Glutamatergic neuron (in vitro differentiated cells): ENCODE results near the gene SETD2. TPM values are rescaled to one million over a fixed set of nuclear protein-coding genes. Genes with fewer than 3 reads are reported as not detected.
"Not testable (repeated sequence)": the region's sequence is repeated elsewhere in the genome, so short reads cannot be mapped to it uniquely, and the experiment has no call there.

Experiments used
- DNase-seq: peaks from one replicate; pipeline ENCODE4 v3.0.0; 2022
- H3K27ac Mint-ChIP-seq: one replicate; pipeline ENCODE4 v1.8.0; 2020; ENCODE audit warnings: mild to moderate bottlenecking, mixed read lengths, inconsistent platforms; ENCODE audit not compliant: unreplicated experiment
- H3K27me3 Mint-ChIP-seq: one replicate; pipeline ENCODE4 v1.8.0; 2020; ENCODE audit warnings: mild to moderate bottlenecking, moderate library complexity, mixed read lengths, inconsistent platforms; ENCODE audit not compliant: unreplicated experiment
- H3K36me3 Mint-ChIP-seq: one replicate; pipeline ENCODE4 v1.8.0; 2020; ENCODE audit warnings: mild to moderate bottlenecking, mixed read lengths, inconsistent platforms; ENCODE audit not compliant: unreplicated experiment
- H3K4me1 Mint-ChIP-seq: one replicate; pipeline ENCODE4 v1.8.0; 2020; ENCODE audit warnings: mild to moderate bottlenecking, low read depth, mixed read lengths, inconsistent platforms; ENCODE audit not compliant: unreplicated experiment
- H3K4me3 Mint-ChIP-seq: one replicate; pipeline ENCODE4 v1.8.0; 2020; ENCODE audit warnings: mild to moderate bottlenecking, mixed read lengths, inconsistent platforms; ENCODE audit not compliant: unreplicated experiment
- H3K9me3 Mint-ChIP-seq: one replicate; pipeline ENCODE4 v1.8.0; 2020; ENCODE audit warnings: mild to moderate bottlenecking, moderate library complexity, mixed read lengths, inconsistent platforms; ENCODE audit not compliant: unreplicated experiment
- CTCF ChIP-seq: fragments of 200-600 bp; sonication (generic); IDR thresholded peaks from one replicate; pipeline ENCODE4 v1.5.0; 2021; ENCODE audit not compliant: partially characterized antibody, unreplicated experiment
- total RNA-seq: library from RNA; stranded (reverse); fragmentation: NEBNext Ultra II Directional; extraction: Animal tissue kit (Norgen Biotek cat#: 25700); gene quantifications from one replicate; pipeline ENCODE4 v1.2.1, GENCODE V29; 2021; ENCODE audit not compliant: unreplicated experiment

The SETD2 gene
- total RNA-seq, 1 donor from 2014 or later: 59.1 TPM

- H3K27ac Mint-ChIP-seq: no peak overlapping the region
- H3K27me3 Mint-ChIP-seq: peaks cover 6% of the 10 kb centered on the region
- no peak for DNase-seq
- TF ChIP-seq CTCF: no peak
- no peaks in the 10 kb centered on the region for H3K36me3 Mint-ChIP-seq
- H3K9me3 Mint-ChIP-seq: no peaks in the 10 kb centered on the region
- H3K4me3 Mint-ChIP-seq: no peak overlapping the region
- H3K4me1 Mint-ChIP-seq: peaks cover 15% of the 10 kb centered on the region
These were observed 90.2 kb downstream of the SETD2 start for GRCh38 chr3:47073685-47074084.

DNA sequence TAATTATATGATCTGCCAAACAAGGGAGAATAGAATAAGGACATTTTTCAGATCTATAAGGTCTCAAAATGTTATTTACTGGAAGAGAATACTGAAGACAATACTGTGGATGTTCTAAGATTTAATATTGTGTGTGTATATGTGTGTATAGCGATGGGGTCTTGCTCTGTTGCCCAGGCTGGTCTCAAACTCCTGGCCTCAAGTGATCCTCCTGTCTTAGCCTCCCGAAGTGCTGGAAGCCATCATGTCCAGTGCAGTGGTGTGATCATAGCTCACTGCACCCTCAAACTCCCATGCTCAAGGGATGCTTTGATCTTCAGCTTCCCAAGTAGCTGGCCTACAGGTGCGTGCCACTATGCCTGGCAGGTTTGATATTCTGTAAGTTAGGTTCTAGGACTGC lies 93.1 kb downstream of the SETD2 start:
- no peak overlapping the region for H3K27ac Mint-ChIP-seq
- no peaks in the 10 kb centered on the region for H3K36me3 Mint-ChIP-seq
- H3K9me3 Mint-ChIP-seq: no peaks in the 10 kb centered on the region
- H3K4me3 Mint-ChIP-seq: no peak overlapping the region
- H3K27me3 Mint-ChIP-seq: peaks cover 4% of the 10 kb centered on the region
- DNase-seq: no peak
- peaks cover 15% of the 10 kb centered on the region for H3K4me1 Mint-ChIP-seq
- no peak for TF ChIP-seq CTCF

- H3K27me3 Mint-ChIP-seq, H3K27ac Mint-ChIP-seq, H3K36me3 Mint-ChIP-seq, DNase-seq, H3K9me3 Mint-ChIP-seq, H3K4me3 Mint-ChIP-seq: not testable (repeated sequence)
- H3K4me1 Mint-ChIP-seq: peaks cover 15% of the 10 kb centered on the region
These were observed 97.7 kb downstream of the SETD2 start for GRCh38 chr3:47066259-47066658.

DNA sequence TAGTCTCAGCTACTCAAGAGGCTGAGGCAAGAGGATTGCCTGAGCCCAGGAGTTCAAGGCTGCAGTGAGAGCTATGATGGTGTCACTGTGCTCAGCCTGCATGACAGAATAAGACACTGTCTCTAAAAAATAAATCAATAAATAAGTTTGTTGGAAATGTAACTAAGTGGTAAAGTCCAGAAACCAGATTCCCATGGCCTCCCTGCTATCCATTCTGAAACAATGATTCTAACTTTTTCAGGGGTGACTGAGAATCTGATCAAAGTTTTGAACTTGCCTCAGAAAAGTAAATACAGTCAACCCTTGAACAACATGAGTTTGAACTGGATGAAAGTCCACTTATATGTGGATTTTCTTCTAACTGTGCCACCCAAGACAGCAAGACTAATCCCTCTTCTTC lies 98.2 kb downstream of the SETD2 start:
- peaks cover 15% of the 10 kb centered on the region for H3K4me1 Mint-ChIP-seq
- no peak for TF ChIP-seq CTCF
- H3K27me3 Mint-ChIP-seq: peaks cover 3% of the 10 kb centered on the region
- H3K36me3 Mint-ChIP-seq: no peaks in the 10 kb centered on the region
- no peak for DNase-seq
- no peak overlapping the region for H3K27ac Mint-ChIP-seq
- H3K9me3 Mint-ChIP-seq: no peaks in the 10 kb centered on the region
- H3K4me3 Mint-ChIP-seq: no peak overlapping the region

DNA sequence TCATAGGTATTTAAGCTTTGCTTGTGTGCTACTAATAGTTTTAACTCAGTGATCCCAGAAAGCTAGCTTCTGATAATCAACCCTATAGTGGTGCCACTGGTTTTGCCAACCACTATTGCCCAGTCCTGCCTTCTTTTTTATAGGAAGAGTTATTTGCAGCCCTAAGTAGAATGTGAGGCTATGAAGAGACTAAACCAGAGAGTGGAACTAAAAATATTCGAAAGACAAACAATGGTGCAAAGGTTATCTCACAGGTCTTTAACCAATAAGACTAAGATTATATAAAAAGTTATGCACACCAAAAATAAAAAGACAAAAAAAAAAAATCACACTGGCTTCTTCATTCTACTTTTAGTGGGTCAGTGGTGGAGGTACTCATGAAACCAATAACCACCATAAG lies 98.9 kb downstream of the SETD2 start:
- no peak for DNase-seq
- TF ChIP-seq CTCF: no peak
- H3K4me1 Mint-ChIP-seq: peaks cover 11% of the 10 kb centered on the region
- H3K4me3 Mint-ChIP-seq: no peak overlapping the region
- H3K9me3 Mint-ChIP-seq: no peaks in the 10 kb centered on the region
- H3K36me3 Mint-ChIP-seq: no peaks in the 10 kb centered on the region
- H3K27me3 Mint-ChIP-seq: peaks cover 3% of the 10 kb centered on the region
- no peak overlapping the region for H3K27ac Mint-ChIP-seq

DNA sequence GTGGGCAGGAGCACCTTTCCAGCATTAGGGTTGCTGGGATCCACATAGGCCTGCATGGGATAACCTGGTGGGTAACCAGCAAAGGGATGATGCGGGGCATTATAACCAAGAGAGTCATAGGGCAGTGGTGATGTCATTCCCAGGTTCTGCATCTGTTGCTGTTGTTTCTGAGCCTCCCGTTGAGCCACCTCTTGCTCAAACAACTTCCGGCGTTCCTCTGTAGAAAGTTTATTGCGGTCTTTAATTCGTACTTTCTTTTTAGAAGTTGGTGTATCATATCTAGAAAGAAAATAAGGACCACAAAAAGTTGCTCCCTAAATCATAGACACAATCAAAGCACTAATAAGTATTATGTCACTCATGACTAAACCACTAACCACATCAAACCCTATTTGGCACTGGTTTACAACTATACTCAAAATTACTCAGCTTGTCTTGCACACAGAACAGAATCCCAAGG lies 106.7 kb downstream of the SETD2 start:
- no peak overlapping the region for H3K27ac Mint-ChIP-seq
- TF ChIP-seq CTCF: no peak

More for the DNA sequence above, 106.7 kb downstream of the SETD2 start:
- no peak for DNase-seq
- Mint-ChIP-seq H3K4me1 (peaks cover 13% of the 10 kb centered on the region), H3K4me3 (no peak overlapping the region), H3K9me3 (peaks cover 4% of the 10 kb centered on the region), H3K27me3 (no peaks in the 10 kb centered on the region), H3K36me3 (no peaks in the 10 kb centered on the region)
